ENCODE measurements around the gene FBXW7. TPM values are rescaled to one million over a fixed set of nuclear protein-coding genes. Genes with fewer than 3 reads are reported as not detected.

Gene FBXW7
- total RNA-seq, 1 donor from 2014 or later = 42.5 TPM

DNA sequence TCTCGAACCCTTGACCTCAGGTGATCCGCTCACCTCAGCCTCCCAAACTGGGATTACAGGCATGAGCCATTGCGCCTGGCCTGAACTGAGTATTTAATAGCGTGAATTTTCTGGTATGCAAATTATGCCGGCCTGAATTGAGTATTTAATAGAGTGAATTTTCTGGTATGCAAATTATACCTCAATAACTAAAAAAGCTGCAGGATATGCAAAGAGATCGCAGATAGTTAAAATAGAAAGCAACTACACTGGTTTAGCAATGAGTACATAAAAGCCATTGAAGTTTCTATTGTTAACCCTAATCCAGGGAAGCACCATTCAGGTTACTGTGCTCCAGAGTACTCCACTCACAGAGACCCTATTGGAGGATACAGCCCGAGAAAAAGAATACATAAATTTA is 22.8 kb downstream of the FBXW7 start:
- DNase-seq (ENCODE audit: low read depth in 2 of 2) = no peak

DNA sequence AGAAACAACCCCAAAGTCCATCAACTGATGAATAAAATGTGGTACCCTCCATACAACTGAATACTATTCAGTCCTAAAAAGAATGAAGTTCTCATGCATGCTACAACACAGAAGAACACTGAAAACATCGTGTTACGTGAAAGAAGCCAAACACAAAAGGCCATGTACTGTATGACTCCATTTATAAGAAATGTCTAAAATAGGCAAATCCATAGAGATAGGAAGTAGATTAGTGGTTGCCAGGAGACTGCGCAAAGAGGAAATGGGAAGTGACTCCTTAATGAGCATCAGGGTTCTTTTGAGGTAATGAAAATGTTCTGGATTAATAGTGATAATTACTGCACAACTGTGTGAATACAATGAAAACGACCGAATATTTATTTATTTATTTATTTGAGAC is 23.4 kb downstream of the FBXW7 start:
- peak in 1 of 2 donors; percentile 38 for DNase-seq (ENCODE audit: low read depth in 2 of 2)

DNA sequence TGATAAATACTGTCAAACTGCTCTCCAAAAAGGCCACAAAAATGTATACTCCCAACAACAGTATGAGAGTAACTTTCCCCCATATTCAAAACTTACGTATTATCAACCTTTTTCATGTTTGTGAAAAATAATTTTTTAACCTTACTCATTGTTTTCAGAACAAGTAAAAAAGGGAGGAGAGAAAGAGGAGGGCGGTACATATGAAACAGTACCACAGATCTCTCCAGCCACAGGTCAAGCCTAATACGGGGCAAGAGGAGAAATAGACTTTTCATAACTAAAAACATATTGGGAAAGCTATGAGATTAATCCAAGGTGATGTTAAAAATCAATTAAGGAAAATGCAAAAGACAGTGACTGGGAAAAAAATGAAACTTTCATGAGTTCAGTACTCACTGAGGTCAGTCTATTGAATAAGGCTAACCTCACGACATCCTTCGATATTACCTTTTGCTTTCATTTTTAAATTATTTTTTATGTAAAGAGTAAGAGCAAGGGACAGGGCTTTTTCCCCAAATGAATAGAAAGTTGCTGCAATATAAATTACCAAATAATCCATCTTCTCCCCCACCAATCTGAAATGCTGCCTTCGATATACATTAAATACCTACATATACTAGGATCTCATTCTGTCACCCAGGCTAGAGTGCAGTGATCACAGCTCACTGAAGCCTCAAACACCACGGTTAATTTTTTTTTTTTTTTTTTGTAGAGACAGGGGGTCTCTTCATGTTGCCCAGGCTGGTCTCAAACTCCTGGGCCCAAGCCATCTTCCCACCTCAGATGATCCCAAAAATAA is 25.3 kb downstream of the FBXW7 start:
- DNase-seq (ENCODE audit: low read depth in 2 of 2) = no peak

DNA sequence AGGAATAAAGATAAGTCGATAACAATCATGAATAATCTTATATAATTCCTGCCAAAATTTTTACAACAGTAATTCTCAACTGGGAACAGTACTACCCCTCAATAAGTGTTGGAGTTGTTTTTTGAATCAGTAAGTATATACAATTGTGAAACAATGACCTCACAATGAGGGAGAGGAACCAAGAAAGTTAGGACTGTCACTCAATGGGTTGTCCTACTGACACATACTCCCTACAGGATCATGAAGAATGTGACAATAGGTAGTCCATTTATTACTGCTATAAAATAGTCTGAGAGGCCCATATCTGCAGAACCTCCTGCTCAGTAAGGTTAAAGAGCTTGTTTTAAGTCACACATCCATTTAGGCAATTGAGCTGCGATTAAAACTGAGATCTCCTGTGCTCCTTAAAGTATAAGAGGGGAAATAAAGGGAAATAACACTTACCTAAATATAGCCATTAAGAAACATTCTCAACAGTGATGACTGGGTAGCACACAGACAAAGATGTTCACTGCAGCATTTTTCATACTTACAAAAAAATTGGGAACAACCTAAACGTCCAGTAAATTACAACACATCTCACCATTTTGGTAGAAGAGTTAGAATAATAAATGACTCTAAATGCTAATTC is 26.2 kb downstream of the FBXW7 start:
- DNase-seq (ENCODE audit: low read depth in 2 of 2) = no peak

DNA sequence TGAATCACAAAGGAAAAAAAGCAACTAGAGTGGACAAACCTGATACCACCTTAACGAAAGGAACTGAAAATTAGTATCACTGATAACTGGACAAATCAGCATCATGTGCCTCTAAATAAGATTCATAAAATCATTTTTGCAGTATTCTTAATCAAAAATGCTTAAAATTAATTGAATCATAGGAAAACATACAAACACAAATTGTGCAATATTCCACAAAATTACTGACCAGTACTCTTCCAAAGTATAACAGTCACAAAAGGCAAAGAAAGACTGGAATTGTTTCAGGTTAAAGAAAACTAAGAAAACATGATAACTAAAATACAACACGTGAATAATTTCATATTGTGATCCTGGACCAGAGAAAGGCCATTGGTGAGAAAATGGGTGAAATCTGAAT is 27.1 kb downstream of the FBXW7 start:
- no peak for DNase-seq (ENCODE audit: low read depth in 2 of 2)

DNA sequence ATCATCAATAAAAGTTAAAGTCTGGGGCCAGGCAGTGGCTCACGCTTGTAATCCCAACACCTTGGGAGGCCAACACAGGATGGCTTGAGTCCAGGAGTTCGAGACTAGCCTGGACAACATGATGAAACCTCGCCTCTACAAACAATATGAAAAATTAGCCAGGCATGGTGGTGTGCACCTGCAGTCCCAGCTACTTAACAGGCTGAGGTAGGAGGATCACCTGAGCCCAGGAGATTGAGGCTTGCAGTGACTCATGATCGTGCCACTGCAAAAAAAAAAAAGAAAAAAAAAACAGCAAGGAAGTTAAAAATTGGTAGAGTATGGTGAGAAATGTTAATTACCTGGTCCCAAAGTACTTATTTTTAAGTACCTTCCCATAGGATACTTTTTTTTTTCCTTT is 27.5 kb downstream of the FBXW7 start:
- no peak for DNase-seq (ENCODE audit: low read depth in 2 of 2)

DNA sequence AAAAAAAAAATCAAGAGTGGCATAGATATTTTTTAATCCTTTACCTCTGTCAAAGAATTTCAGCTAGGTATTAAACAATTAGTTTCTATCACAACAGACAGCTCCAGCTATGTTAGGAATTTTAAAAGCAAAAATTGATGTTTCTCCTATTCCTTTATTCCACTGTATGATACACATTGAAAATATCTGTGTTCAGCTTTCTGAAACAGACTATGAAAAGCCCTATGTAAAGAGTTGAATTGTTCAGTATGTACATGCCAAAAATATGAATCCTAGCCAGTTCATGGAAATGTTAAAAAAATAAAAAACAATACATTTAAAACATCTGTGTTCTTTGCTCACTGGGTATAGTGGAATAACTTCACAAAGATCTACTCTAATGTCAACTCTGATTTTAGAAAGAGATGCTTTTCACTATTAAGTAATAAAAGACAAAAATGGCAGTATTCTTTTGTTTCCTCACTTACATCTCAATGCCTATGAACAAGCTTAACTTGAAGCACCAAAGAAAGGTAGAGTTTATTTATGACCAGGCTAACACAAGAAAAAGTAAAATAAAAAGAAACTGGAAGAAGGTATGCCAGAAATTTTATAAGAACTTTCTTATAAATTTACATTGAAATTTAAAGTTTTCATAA is 32.1 kb downstream of the FBXW7 start:
- DNase-seq (ENCODE audit: low read depth in 2 of 2) = no peak

DNA sequence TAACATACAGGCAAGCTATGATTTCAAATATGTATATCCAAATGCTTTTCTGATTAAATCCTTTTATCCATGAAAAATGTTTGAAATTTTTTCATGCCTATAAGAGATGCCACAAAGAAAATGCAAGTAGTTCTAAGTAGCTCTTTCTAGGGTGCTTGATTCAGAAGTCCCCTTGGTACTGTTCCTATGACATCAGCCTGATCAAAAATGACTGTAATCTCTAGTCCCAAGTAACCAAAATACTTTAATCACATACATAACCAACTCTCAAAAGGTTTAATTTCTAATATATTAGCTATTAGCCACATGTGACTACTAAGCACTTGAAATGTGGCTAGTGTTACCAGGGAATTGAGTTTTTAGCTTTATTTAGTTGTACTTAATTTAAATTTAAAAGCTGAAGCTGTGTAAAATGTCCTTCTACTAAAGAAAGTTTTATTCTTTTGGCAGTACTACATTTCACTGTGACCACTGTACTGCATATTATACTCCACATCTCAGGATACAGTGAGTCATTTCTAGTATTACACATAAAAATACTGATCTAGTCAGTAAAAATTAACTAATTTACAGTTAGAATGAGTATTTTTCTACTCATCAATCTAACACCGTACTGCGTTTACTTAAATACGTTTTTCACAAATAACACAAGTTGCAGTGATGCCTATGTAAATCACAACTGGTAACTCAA is 33.9 kb downstream of the FBXW7 start:
- no peak for DNase-seq (ENCODE audit: low read depth in 2 of 2)

DNA sequence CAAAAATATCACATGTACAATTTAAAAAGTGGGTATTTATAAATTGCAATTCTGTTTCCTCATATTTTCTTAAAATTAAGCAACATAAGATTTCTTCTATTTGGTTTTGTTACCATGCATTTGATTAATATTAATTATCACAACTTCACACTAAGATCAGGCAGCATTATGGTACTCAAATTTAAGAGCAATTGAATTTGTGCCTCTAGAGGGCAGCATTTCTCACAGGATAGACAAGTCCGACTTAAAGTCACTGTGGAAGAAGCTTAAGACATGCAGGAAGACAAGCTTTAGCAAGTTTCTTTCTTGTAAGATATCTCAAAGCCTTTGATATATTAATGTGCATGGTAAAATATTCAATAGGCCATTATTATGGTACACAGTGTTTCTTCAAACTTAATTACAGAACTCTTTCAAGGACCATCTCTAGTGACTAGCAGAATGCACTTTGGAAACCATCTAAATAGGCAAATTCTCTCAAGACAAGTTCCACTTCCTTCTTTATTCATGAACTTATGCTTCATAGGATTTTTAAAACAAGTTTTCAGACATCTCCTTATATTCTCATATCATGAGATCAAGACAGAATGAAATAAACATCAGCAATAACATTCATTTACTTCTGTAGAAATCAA is 35.0 kb downstream of the FBXW7 start:
- DNase-seq (ENCODE audit: low read depth in 2 of 2) = peak; percentile 68 to 89

DNA sequence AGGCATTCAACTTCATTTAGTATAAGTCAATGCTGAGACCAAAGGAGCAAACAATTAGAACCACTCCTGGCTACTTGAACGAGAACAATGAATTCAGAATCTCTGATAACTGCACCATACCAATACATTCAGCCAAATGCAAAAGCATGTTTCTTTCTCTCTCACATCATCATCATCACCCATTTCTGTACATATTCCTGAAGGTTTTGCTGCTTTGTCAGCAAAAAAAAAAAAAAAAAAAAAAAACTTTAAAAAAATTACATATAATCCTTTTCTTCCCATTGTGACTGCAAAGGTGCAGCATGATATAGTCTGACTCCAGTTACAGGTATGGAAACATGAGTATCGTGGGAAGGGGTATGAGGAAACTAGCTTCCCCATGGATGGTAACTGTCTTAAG is 35.6 kb downstream of the FBXW7 start:
- DNase-seq (ENCODE audit: low read depth in 2 of 2) = no peak

DNA sequence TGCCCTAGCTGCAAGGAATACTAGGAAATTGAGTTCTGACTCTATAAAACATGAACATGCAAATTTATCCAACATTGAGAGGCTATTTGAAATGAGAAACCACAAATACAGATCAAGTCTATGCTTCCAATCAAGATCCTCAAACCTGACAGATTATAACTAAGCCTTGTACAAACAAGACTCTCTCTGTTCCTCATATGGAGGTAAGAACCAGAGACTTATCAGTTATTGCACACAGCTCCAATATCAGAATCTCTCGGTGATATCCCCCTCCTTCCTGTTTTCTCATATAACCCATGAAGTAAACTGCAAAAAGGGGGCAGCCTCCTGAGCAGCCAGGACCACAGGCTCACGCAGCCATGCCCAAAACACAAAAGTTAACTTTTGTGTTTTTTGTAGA is 36.5 kb downstream of the FBXW7 start:
- DNase-seq (ENCODE audit: low read depth in 2 of 2) = no peak

DNA sequence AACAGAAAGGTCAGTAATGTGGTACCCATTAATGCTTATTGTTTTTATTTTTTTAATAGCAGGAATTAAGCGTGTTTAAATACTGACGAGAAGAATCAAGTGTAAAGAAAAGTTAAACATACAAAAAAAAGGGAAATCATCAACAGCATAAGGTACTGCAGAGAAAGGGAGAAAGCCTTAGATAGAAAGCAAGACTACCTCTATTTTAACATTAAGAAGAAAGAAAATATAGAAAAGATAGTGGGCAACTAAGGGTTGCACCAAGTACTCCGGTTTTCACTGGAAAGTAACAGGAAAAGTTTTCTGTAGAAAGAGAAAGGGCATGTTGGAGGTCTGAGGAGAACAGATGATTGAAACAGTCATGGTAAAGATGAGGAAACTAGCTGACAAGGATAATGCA is 41.9 kb downstream of the FBXW7 start:
- DNase-seq (ENCODE audit: low read depth in 2 of 2) = no peak

DNA sequence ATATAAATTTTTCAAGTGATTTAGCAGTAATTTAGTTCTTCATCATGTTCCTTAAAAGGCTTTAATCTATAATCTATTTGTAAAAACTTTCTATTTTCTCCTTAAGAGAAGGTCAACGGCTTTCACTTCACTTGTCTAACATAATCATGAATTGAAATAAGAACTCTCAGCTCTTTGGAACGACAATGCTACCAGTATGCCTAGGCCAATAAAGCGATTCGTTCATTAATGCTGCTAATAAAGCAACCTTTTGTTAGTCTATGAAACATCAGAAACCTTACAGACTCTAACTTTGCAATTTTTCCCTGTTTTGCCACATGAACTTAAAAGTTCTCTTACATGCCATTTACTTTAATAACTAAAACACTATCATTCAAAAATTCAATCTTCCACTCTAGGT is 47.6 kb downstream of the FBXW7 start:
- no peak for DNase-seq (ENCODE audit: low read depth in 2 of 2)

DNA sequence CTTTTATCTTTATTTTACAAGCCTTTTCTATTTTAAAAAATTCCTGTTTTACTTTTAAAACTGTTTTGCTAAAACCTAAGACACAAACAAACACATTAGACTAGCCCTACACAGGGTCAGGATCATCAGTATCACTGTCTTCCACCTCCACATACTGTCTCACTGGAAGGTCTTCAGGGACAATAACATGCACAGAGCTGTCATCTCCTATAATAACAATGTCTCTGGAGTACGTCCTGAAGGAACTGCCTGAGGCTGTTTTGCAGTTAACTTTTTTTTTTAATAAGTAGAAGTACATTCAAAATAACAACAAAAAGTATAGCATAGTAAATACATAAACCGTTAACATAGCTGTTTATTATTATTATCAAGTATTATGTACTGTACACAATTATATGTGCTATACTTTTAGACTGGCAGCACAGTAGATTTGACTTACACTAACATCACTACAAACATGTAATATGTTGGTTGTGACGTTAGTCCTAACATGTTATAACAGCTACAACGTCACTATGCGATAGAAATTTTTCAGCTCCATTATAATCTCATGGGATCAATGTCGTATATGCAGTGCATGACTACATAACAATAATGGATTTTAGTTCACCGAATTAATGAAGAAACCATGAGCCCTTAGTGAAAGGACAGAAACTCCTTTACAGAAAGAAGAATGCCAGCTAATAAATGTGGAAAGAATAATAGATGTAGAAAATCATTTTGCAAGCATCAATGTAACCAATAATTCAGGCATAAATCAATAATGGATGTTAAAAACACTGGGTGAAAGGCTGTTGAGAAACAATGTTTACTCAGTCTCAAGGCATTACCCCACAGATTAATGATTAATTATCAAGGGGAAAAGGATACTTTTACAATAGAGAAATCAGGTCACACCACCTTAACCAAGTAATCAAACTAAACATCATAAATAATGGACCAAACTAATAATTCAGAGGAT is 49.2 kb downstream of the FBXW7 start:
- DNase-seq (ENCODE audit: low read depth in 2 of 2) = no peak

DNA sequence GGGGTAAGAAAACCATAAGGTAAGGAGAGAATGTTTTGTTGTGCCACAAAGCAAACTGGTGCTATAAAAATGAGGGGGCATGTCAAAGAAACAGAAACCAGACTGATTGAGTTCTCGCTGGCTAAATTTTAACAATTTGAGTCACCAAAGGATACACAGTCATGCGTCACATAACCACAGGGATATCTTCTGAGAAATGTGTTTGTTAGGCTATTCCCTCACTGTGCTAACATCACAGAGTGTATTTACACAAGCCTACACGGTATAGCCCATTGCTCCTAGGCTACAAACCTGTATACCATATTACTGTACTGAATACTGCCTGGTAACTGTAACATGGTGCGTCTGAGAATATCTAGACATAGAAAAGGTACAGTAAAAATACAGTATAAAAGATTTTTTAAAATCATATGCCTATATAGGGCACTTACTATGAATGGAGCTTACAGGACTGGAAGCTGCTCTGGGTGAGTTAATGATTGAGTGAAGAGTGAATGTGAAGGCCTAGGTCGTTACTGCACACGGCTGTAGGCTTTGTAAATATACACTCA is 50.1 kb downstream of the FBXW7 start:
- no peak for DNase-seq (ENCODE audit: low read depth in 2 of 2)

DNA sequence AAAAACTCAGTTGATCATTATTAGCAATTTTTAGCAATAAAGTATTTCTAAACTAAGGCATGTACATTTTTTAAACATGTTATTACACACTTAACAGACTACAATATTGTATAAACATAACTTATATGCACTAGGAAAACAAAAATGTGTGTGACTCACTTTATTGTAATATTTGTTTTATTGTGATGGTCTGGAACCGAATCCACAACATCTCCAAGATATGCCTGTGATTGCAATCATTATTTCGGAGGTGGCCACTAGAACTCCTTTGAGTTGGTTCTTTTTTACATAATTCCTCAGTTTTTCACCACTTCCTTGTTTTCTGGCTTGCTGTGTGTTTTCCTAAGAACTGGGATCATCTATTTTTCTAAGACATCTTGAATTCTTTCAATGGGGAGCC is 53.7 kb downstream of the FBXW7 start:
- DNase-seq (ENCODE audit: low read depth in 2 of 2) = no peak

DNA sequence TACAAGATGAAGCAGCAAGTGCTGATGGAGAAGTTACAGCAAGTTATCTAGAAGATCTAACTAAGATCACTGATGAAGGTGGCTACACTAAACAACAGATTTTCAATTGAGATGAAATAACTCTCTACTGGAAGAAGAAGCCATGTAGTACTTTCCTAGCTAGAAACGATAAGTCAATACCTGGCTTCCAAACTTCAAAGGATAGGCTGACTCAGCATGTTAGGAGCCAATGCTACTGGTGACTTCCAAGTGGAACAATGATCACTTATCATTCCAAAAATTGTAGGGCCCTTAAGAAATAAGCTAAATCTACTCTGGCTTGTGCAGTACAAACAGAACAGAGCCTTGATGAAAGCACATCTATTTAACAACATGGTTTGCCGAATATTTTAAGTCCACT is 55.0 kb downstream of the FBXW7 start:
- no peak for DNase-seq (ENCODE audit: low read depth in 2 of 2)

DNA sequence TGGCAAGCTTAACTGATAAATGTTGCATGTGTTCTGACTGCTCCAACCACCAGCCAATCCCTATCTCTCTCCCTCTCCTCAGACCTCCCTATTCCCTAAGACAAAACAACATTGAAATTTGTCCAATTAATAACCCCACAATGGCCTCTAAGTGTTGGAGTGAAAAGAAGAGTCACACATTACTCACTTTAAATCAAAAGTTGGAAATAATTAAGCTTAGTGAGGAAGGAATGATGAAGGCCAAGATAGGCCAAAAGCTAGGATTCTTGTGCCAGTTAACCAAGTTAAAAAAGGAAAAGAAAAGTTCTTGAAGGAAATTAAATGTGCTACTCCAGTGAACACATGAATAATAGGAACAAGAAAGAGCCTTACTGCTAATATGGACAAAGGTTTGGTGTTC is 55.6 kb downstream of the FBXW7 start:
- no peak for DNase-seq (ENCODE audit: low read depth in 2 of 2)

DNA sequence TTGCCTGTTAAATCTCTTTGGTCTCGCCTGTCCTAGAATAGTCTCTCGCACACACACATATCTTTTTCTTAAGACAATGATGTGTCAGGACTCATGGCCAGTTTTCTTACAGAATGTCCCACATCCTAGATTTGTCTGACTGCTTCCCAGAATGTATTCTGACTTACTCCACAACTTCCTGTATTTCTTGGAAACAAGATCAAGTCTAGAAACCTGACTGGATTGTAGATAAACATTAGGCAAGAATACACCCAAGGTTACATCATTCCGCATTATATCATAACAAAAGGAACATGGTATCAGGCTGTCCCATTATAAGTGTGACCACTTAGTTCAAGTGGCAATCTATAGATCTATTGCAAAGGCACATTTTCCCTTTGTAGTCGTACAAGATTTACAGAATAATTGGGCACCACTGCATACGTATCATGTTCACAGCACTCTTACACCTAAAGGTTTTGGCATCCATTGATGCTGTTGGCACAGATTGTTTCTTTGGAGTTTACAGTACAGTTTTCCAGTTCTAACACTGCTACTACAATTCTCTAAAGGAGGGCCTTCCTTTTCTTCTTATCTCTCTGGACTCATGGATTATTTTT is 56.4 kb downstream of the FBXW7 start:
- peak in 1 of 2 donors; percentile 75 for DNase-seq (ENCODE audit: low read depth in 2 of 2)

Data from dermis microvascular lymphatic vessel endothelial cell (primary cell).